Hippocampal formation (tissue), 2 donors: Measurements from ENCODE around the gene CDKN2AIP.

Experiments
- DNase-seq, 2 donors: peaks; one replicate each; lab custom pipeline; 2025; lab: John Stamatoyannopoulos, UW

Gene CDKN2AIP

GRCh38 chr4:183495184-183495583, 50.7 kb downstream of the CDKN2AIP start:
- no peak for DNase-seq
